ENCODE measurements around the gene SLC5A12.

The SLC5A12 gene

GRCh38 chr11:26742966-26743365 lies 21.1 kb upstream of the SLC5A12 start:
- no peaks in the 10 kb centered on the region for H3K9me3 ChIP-seq (replicated peaks; ENCODE audit: insufficient read depth, low read length)
- H3K27me3 ChIP-seq (replicated peaks; ENCODE audit: insufficient read depth, low read length) = no peaks in the 10 kb centered on the region
- H3K27ac ChIP-seq (ENCODE audit: low read length) = no peak overlapping the region
- no peak overlapping the region for H3K4me3 ChIP-seq (ENCODE audit: low read length)
- H3K4me2 ChIP-seq (ENCODE audit: low read depth, low read length) = no peak overlapping the region
- H3K4me1 ChIP-seq (ENCODE audit: low read length) = no peaks in the 10 kb centered on the region
- no peak overlapping the region for H2AFZ ChIP-seq (ENCODE audit: low read length)
- H4K20me1 ChIP-seq (ENCODE audit: insufficient read depth, low read length) = no peaks in the 10 kb centered on the region
- H3K9ac ChIP-seq (ENCODE audit: low read length) = no peak overlapping the region
- no peaks in the 10 kb centered on the region for H3K36me3 ChIP-seq (replicated peaks; ENCODE audit: insufficient read depth, low read length)
- TF ChIP-seq EZH2 (optimal IDR thresholded peaks at IDR 0.05; ENCODE audit: low read depth, low read length) (no peak), CTCF (IDR thresholded peaks at IDR 0.05; ENCODE audit: low read length) (no peak), EZH2phosphoT487 (IDR thresholded peaks at IDR 0.05; ENCODE audit: low read length) (no peak)
- no peak for DNase-seq
- no peaks in the 10 kb centered on the region for H3F3A ChIP-seq (ENCODE audit: insufficient read depth, low read length)
- no peaks in the 10 kb centered on the region for H3K79me2 ChIP-seq (ENCODE audit: low read length)
- no peaks in the 10 kb centered on the region for H3K9me2 ChIP-seq (replicated peaks; ENCODE audit: insufficient read depth, low read length)

GRCh38 chr11:26741036-26741435 lies 19.2 kb upstream of the SLC5A12 start:
- Histone ChIP-seq H3F3A (ENCODE audit: insufficient read depth, low read length) (no peaks in the 10 kb centered on the region), H3K4me3 (ENCODE audit: low read length) (no peak overlapping the region), H3K27ac (ENCODE audit: low read length) (no peak overlapping the region), H3K9ac (ENCODE audit: low read length) (no peak overlapping the region), H3K27me3 (replicated peaks; ENCODE audit: insufficient read depth, low read length) (no peaks in the 10 kb centered on the region), H4K20me1 (ENCODE audit: insufficient read depth, low read length) (no peaks in the 10 kb centered on the region), H3K4me1 (ENCODE audit: low read length) (no peaks in the 10 kb centered on the region), H3K9me2 (replicated peaks; ENCODE audit: insufficient read depth, low read length) (no peaks in the 10 kb centered on the region), H3K79me2 (ENCODE audit: low read length) (no peaks in the 10 kb centered on the region), H3K4me2 (ENCODE audit: low read depth, low read length) (no peak overlapping the region), H2AFZ (ENCODE audit: low read length) (no peak overlapping the region), H3K36me3 (replicated peaks; ENCODE audit: insufficient read depth, low read length) (no peaks in the 10 kb centered on the region), H3K9me3 (replicated peaks; ENCODE audit: insufficient read depth, low read length) (no peaks in the 10 kb centered on the region)
- no peak for DNase-seq
- TF ChIP-seq EZH2phosphoT487 (IDR thresholded peaks at IDR 0.05; ENCODE audit: low read length) (no peak), EZH2 (optimal IDR thresholded peaks at IDR 0.05; ENCODE audit: low read depth, low read length) (no peak), CTCF (IDR thresholded peaks at IDR 0.05; ENCODE audit: low read length) (no peak)

GRCh38 chr11:26739366-26740073 lies 17.7 kb upstream of the SLC5A12 start:
- Histone ChIP-seq H3K36me3 (replicated peaks; ENCODE audit: insufficient read depth, low read length) (no peaks in the 10 kb centered on the region), H3K4me1 (ENCODE audit: low read length) (no peaks in the 10 kb centered on the region)
- TF ChIP-seq EZH2 (optimal IDR thresholded peaks at IDR 0.05; ENCODE audit: low read depth, low read length) = no peak
- no peak for TF ChIP-seq CTCF (IDR thresholded peaks at IDR 0.05; ENCODE audit: low read length)
- TF ChIP-seq EZH2phosphoT487 (IDR thresholded peaks at IDR 0.05; ENCODE audit: low read length) = no peak

More at GRCh38 chr11:26739366-26740073, 17.7 kb upstream of the SLC5A12 start:
- Histone ChIP-seq H3K27ac (ENCODE audit: low read length) (no peak overlapping the region), H3K79me2 (ENCODE audit: low read length) (no peaks in the 10 kb centered on the region), H3K9ac (ENCODE audit: low read length) (no peak overlapping the region), H2AFZ (ENCODE audit: low read length) (no peak overlapping the region), H3K27me3 (replicated peaks; ENCODE audit: insufficient read depth, low read length) (no peaks in the 10 kb centered on the region), H3F3A (ENCODE audit: insufficient read depth, low read length) (no peaks in the 10 kb centered on the region), H3K4me3 (ENCODE audit: low read length) (no peak overlapping the region), H3K4me2 (ENCODE audit: low read depth, low read length) (no peak overlapping the region), H4K20me1 (ENCODE audit: insufficient read depth, low read length) (no peaks in the 10 kb centered on the region), H3K9me2 (replicated peaks; ENCODE audit: insufficient read depth, low read length) (no peaks in the 10 kb centered on the region), H3K9me3 (replicated peaks; ENCODE audit: insufficient read depth, low read length) (no peaks in the 10 kb centered on the region)
- no peak for DNase-seq
